ENCODE results near the gene FHIT.

The FHIT gene

GRCh38 chr3:59995563-59995962, 1255.7 kb downstream of the FHIT start:
- DNase-seq (ENCODE audit: insufficient read length, low spot score) (no peak), FAIRE-seq (no peak)
- TF ChIP-seq CTCF (IDR thresholded peaks at IDR 0.05; ENCODE audit: insufficient read depth, missing control alignments), result no peak

GRCh38 chr3:59994732-59995304, 1256.4 kb downstream of the FHIT start:
- DNase-seq (ENCODE audit: insufficient read length, low spot score) (no peak), FAIRE-seq (no peak)
- TF ChIP-seq CTCF (IDR thresholded peaks at IDR 0.05; ENCODE audit: insufficient read depth, missing control alignments), result no peak

- TF ChIP-seq CTCF (IDR thresholded peaks at IDR 0.05; ENCODE audit: insufficient read depth, missing control alignments), result no peak
- FAIRE-seq (no peak), DNase-seq (ENCODE audit: insufficient read length, low spot score) (no peak)
These were observed 1258.7 kb downstream of the FHIT start for GRCh38 chr3:59992578-59992977.

- no peak for FAIRE-seq
- no peak for DNase-seq (ENCODE audit: insufficient read length, low spot score)
- no peak for TF ChIP-seq CTCF (IDR thresholded peaks at IDR 0.05; ENCODE audit: insufficient read depth, missing control alignments)
These were observed 1260.3 kb downstream of the FHIT start for GRCh38 chr3:59990915-59991314.

- TF ChIP-seq CTCF (IDR thresholded peaks at IDR 0.05; ENCODE audit: insufficient read depth, missing control alignments), result no peak
- FAIRE-seq (no peak), DNase-seq (ENCODE audit: insufficient read length, low spot score) (no peak)
These were observed 1268.7 kb downstream of the FHIT start for GRCh38 chr3:59982510-59982909.

GRCh38 chr3:59981377-59981776, 1269.9 kb downstream of the FHIT start:
- no peak for TF ChIP-seq CTCF (IDR thresholded peaks at IDR 0.05; ENCODE audit: insufficient read depth, missing control alignments)
- FAIRE-seq (no peak), DNase-seq (ENCODE audit: insufficient read length, low spot score) (no peak)

- FAIRE-seq, result no peak
- no peak for DNase-seq (ENCODE audit: insufficient read length, low spot score)
- TF ChIP-seq CTCF (IDR thresholded peaks at IDR 0.05; ENCODE audit: insufficient read depth, missing control alignments), result no peak
These were observed 1270.7 kb downstream of the FHIT start for GRCh38 chr3:59980576-59980975.

All from D721Med (cell line).